ENCODE results near the gene TUBG2.
"Not testable (repeated sequence)": the region's sequence is repeated elsewhere in the genome, so short reads cannot be mapped to it uniquely, and the experiment has no call there.

Gene TUBG2

DNA sequence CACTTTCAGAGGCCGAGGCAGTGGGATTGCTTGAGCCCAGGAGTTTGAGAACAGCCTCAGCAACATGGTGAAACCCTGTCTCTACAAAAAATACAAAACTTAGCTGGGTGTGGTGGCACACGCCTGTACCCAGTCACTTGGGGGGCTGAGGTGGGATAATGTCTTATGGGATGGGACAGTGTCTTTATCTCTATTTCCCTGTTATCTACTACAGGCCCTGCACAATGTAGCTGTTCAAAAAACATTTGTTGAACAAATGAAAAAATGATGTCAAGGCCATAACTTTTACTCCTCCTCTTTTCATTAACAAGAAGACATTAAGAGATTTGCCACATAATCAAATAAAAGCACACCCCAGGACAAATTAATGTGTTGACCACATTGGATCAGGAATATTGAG lies 35.8 kb upstream of the TUBG2 start:
- no peak overlapping the region for H3K4me3 ChIP-seq (ENCODE audit: low read length)
- no peak for DNase-seq (ENCODE audit: low read depth)
- TF ChIP-seq, protein P1, sequence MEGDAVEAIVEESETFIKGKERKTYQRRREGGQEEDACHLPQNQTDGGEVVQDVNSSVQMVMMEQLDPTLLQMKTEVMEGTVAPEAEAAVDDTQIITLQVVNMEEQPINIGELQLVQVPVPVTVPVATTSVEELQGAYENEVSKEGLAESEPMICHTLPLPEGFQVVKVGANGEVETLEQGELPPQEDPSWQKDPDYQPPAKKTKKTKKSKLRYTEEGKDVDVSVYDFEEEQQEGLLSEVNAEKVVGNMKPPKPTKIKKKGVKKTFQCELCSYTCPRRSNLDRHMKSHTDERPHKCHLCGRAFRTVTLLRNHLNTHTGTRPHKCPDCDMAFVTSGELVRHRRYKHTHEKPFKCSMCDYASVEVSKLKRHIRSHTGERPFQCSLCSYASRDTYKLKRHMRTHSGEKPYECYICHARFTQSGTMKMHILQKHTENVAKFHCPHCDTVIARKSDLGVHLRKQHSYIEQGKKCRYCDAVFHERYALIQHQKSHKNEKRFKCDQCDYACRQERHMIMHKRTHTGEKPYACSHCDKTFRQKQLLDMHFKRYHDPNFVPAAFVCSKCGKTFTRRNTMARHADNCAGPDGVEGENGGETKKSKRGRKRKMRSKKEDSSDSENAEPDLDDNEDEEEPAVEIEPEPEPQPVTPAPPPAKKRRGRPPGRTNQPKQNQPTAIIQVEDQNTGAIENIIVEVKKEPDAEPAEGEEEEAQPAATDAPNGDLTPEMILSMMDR (conservative IDR thresholded peaks at IDR 0.05; ENCODE audit: low read depth, low read length) = no peak

DNA sequence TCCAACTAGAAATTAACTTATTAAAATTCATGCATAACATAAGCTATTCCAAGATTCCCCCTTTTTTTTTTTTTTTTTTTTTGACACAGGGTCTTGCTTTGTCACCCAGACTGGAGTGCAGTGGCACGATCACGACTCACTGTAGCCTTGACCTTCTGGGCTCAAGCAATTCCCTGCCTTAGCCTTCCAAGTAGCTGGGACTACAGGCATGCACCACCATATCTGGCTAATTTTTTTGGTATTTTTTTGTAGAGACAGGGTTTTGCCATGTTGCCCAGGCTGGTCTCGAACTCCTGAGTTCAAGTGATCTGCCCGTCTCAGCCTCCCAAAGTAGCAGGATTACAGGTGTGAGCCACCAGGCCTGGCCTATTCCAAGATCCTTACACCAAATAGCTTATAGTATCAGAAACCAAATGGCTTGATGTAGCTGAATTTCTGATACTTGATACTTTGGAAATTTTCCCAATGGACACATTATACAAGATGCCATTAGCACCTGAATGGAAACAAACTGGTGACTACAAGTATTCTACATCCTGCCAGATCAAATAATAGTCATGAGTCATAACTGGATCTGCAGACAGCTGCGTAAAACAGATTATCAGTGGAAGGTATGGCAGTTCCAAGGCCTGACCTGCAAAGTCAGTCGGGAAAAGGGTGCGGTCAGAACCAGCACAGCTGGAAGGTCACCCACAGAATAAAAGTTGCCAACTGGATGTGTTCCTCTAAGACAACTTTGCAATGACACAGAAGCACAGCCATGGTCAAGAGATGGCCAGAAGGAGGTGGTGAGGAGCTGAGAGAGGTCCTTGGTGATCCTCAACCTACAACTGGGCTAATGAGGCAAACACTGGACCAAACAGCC lies 35.1 kb upstream of the TUBG2 start:
- no peak overlapping the region for H3K4me3 ChIP-seq (ENCODE audit: low read length)
- TF ChIP-seq, protein P1 (conservative IDR thresholded peaks at IDR 0.05; ENCODE audit: low read depth, low read length) = no peak
- no peak for DNase-seq (ENCODE audit: low read depth)

DNA sequence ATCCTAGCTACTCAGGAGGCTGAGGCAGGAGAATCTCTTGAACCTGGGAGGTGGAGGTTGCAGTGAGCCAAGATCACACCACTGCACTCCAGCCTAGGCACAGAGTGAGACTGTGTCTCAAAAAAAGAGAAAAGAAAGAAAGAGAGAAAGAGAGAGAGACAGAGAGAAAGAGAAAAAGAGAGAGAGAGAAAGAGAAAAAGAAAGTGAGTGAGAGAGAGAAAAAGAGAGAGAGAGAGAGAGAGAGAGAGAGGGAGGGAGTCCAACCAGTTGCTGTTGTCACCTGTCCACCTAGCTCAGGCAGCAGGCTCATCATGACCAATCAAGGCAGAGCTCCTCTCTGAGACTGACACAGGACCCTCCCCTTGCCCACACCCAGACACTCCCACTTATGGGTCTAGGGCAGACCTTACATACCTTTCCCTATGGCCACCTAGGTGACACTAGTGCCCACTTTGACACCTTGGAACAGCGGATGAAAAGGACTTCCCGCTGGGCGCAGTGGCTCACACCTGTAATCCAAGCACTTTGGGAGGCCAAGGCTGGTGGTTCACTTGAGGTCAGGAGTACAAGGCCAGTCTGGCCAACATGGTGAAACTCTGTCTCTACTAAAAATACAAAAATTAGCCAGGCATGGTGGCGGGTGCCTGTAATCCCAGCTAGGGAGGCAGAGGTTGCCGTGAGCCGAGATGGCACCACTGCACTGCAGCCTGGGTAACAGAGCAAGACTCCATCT lies 31.9 kb upstream of the TUBG2 start:
- DNase-seq (ENCODE audit: low read depth); H3K4me3 ChIP-seq (ENCODE audit: low read length): not testable (repeated sequence)

DNA sequence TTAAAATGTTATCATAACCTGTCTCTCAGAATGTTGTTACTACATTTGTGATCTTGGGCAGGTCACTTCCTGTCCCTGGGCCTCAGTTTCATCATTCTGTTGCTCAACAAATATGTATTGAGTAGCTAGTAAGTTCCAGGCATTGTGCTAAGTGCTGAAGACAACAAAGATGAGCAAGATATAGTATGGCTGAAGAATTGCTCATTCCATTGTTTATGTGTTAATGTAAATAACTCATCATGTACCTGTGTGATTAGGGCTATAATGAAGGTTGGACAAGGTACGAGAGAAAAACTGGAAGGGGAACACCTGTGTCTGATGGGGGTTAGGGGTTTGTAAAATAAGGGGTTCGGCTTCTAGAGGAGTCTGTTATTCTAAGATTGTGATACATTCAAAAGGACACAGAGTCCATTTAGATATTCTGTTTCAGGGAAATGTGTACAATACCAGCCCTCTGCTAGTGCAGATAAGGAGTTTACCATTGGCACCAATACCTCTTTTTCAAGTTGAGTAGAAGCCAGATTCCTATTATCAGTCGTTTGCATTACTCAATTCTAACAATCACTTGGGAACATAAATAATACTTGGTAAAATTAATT lies 29.6 kb upstream of the TUBG2 start:
- H3K4me3 ChIP-seq (ENCODE audit: low read length) = no peak overlapping the region
- TF ChIP-seq, protein P1 (conservative IDR thresholded peaks at IDR 0.05; ENCODE audit: low read depth, low read length) = no peak
- DNase-seq (ENCODE audit: low read depth) = no peak

DNA sequence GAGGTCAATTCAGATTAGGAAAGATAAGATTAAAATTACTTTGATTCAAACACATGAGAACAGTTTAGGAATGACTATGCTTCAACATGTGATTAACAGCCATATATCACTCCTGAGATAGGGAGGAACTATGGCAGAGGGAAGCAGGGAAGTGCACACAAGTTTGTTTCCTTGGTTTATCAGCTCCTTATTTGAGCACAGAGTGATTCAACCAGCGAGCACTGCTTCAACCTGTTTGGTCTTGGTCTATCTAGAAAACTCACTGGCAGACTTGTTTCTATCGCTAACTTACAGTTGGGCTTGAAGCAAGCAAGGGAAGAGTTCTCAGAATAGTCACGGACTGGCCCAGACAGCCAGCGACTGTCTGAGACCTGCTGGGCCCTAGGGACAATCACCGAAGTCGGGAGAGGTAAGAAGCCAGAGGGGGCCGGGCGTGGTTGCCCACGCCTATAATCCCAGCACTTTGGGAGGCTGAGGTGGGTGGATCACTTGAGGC lies 26.1 kb upstream of the TUBG2 start:
- DNase-seq (ENCODE audit: low read depth) = no peak
- TF ChIP-seq, protein P1 (conservative IDR thresholded peaks at IDR 0.05; ENCODE audit: low read depth, low read length) = no peak
- H3K4me3 ChIP-seq (ENCODE audit: low read length) = no peak overlapping the region

DNA sequence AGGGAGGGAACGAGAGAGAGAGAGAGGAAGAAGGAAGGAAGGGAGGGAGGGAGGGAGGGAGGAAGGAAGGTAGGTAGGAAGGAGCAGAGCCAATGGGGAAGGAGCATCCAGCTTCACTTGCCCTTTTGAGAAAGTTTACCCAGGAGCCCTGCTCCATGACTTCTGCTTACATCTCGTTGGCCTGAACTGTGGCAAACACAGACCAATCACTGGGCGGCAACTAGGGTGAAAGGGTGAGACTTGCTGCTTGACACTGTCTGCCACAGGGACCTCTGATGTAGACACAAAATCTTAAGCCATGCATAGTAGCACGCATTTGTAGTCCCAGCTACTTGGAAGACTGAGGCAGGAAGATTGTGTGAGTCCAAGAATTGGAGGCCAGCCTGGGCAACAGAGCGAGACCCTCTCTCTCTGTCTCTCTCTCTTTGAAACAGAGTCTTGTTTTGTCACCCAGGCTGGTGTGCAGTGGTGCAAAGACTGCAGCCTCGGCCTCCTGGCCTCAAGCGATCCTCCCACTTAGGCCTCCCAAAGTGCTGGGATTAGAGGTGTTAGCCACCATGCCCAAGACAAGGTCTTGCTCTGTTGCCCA lies 19.5 kb upstream of the TUBG2 start:
- no peak overlapping the region for H3K4me3 ChIP-seq (ENCODE audit: low read length)
- TF ChIP-seq, protein P1 (conservative IDR thresholded peaks at IDR 0.05; ENCODE audit: low read depth, low read length) = no peak
- no peak for DNase-seq (ENCODE audit: low read depth)

DNA sequence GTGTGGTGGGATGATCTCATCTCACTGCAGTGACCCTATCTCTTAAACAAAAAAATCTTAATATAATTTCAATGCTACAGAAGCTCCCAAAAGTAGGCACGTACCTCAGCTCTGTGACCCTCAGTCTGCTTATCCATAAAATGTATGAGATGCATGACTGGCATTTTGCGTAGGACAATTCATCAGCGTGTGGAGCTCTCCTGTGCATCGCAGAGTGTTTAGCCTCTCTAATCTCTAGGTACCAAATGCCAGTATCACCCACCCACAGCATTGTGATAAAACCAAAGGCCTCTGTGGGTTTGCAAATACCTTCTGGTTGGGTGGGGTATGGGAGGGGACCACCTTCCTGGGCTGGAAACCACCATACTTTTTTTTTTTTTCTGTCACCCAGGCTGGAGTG lies 19.0 kb upstream of the TUBG2 start:
- TF ChIP-seq, protein P1 (conservative IDR thresholded peaks at IDR 0.05; ENCODE audit: low read depth, low read length) = no peak
- no peak overlapping the region for H3K4me3 ChIP-seq (ENCODE audit: low read length)
- DNase-seq (ENCODE audit: low read depth) = no peak

Data from retinal pigment epithelial cell (primary cell).